ENCODE results near the gene SCAPER.

Gene SCAPER

DNA sequence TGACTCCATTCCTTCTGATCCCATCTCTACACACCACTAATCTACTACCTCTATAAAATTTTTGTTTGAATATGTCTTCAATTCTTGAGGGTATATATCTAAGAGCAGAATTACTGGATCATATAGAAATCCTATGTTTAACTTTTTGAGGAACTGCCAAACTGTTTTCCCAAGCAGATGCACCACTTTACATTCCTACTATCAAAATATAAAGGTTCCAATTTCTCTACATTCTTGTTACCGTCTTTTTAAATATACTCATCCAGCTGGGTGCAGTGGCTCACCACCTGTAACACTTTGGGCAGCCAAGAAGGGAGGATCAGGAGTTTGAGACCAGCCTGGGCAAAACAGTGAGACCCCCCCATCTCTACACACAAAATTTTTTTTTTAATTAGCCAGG, 268.0 kb downstream of the SCAPER start:
- no peaks in the 10 kb centered on the region for H3K36me3 ChIP-seq (replicated peaks in 1 of 2; ENCODE audit: control insufficient read depth in 2 of 2, insufficient read depth in 2 of 2, low read length in 2 of 2)
- H3K27me3 ChIP-seq (ENCODE audit: control insufficient read depth in 3 of 3, insufficient read depth in 3 of 3, low read depth in 1 of 3, low read length in 3 of 3) = no peaks in the 10 kb centered on the region

DNA sequence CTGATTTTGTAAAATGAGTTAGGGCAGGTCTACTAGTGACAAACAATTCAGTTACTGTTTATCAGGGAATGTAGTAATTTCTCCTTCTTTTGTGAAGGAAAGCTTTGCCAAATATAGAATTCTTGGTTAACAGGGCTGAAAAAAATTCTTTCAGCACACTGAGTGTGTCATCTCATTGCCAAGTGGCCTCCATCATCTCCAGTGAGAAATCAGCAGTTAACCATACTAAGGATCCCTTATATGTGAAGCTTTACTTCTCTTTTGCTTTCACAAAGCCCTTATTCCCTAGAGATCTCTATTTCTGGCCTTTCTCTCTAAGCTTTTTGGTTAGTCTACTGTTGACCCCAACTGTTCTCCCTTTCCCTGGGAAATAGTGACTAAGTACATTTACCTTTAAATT, 269.1 kb downstream of the SCAPER start:
- Histone ChIP-seq H3K4ac (ENCODE audit: low read length) (no peak overlapping the region), H2BK5ac (ENCODE audit: low read length) (no peak overlapping the region), H3K4me2 (ENCODE audit: insufficient read depth, low read length, poor library complexity, severe bottlenecking) (no peak overlapping the region)

More for the DNA sequence above, 268.0 kb downstream of the SCAPER start:
- Histone ChIP-seq H2BK5ac (ENCODE audit: low read length) (no peak overlapping the region), H3K9ac (ENCODE audit: low read depth, low read length, poor library complexity) (no peak overlapping the region), H2AFZ (ENCODE audit: low read length) (no peak overlapping the region), H2BK15ac (ENCODE audit: low read length) (no peak overlapping the region), H3K14ac (ENCODE audit: low read length) (no peak overlapping the region), H3K18ac (ENCODE audit: low read length) (no peak overlapping the region), H4K91ac (ENCODE audit: low read depth, low read length, poor library complexity) (no peak overlapping the region), H2BK120ac (ENCODE audit: low read depth, low read length) (no peak overlapping the region), H2AK5ac (ENCODE audit: low read depth, low read length) (no peak overlapping the region), H3K4me1 (ENCODE audit: control insufficient read depth in 2 of 2, insufficient read depth in 1 of 2, low read depth in 1 of 2, low read length in 2 of 2) (no peaks in the 10 kb centered on the region), H3K4me2 (ENCODE audit: insufficient read depth, low read length, poor library complexity, severe bottlenecking) (no peak overlapping the region), H3K79me1 (ENCODE audit: low read depth, low read length) (no peaks in the 10 kb centered on the region), H2BK12ac (ENCODE audit: low read length) (no peak overlapping the region), H3K4ac (ENCODE audit: low read length) (no peak overlapping the region), H3K27ac (replicated peaks; ENCODE audit: low read length) (no peak overlapping the region), H3K9me3 (replicated peaks in 1 of 2; ENCODE audit: control insufficient read depth in 2 of 2, insufficient read depth in 1 of 2, low read depth in 1 of 2, low read length in 2 of 2) (peaks cover 0 to 11% of the 10 kb centered on the region in 2 donors), H3K4me3 (ENCODE audit: low read length in 2 of 2) (no peak overlapping the region), H3K23ac (ENCODE audit: low read depth, low read length, poor library complexity) (no peak overlapping the region), H4K8ac (ENCODE audit: low read depth, low read length) (no peak overlapping the region)
- no CpG with 5 or more reads among the region's 1 CpG for WGBS, 2 donors (ENCODE audit: extremely low coverage in 2 of 2, insufficient read length in 2 of 2, insufficient replicate concordance in 1 of 2)
- DNase-seq (ENCODE audit: low spot score) = no peak

DNA sequence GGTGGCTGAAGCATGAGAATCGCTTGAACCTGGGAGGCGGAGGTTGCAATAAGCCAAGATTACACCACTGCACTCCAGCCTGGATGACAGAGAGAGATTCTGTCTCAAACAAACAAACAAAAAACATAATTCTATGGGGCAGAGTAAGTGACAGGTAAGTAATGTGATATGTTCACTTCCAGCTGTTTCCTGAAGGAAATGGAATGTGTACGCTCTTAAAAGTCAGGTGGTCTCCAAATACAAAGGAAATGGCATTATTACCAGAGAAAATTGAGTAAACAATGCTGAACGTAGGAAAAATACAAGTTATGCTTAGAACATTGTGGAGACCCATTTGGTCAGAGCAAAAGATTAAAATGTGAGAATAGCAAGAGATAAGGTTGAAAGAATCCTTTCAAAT, 278.5 kb downstream of the SCAPER start:
- no peak overlapping the region for H2BK15ac ChIP-seq (ENCODE audit: low read length)
- no peak overlapping the region for H3K4me2 ChIP-seq (ENCODE audit: insufficient read depth, low read length, poor library complexity, severe bottlenecking)
- H3K27me3 ChIP-seq (ENCODE audit: control insufficient read depth in 3 of 3, insufficient read depth in 3 of 3, low read depth in 1 of 3, low read length in 3 of 3) = no peaks in the 10 kb centered on the region
- no CpG with 5 or more reads among the region's 4 CpGs for WGBS, 2 donors (ENCODE audit: extremely low coverage in 2 of 2, insufficient read length in 2 of 2, insufficient replicate concordance in 1 of 2)
- no peak overlapping the region for H2BK5ac ChIP-seq (ENCODE audit: low read length)
- H2AFZ ChIP-seq (ENCODE audit: low read length) = no peak overlapping the region
- no peak overlapping the region for H3K4me3 ChIP-seq (ENCODE audit: low read length in 2 of 2)
- no peak overlapping the region for H3K23ac ChIP-seq (ENCODE audit: low read depth, low read length, poor library complexity)
- H3K4me1 ChIP-seq (ENCODE audit: control insufficient read depth in 2 of 2, insufficient read depth in 1 of 2, low read depth in 1 of 2, low read length in 2 of 2) = no peaks in the 10 kb centered on the region
- H2AK5ac ChIP-seq (ENCODE audit: low read depth, low read length) = no peak overlapping the region
- no peak overlapping the region for H2BK12ac ChIP-seq (ENCODE audit: low read length)
- no peak overlapping the region for H3K27ac ChIP-seq (replicated peaks; ENCODE audit: low read length)
- no peak overlapping the region for H3K18ac ChIP-seq (ENCODE audit: low read length)
- H4K8ac ChIP-seq (ENCODE audit: low read depth, low read length) = no peak overlapping the region
- no peak overlapping the region for H3K4ac ChIP-seq (ENCODE audit: low read length)
- H3K79me1 ChIP-seq (ENCODE audit: low read depth, low read length) = no peaks in the 10 kb centered on the region
- no peak overlapping the region for H4K91ac ChIP-seq (ENCODE audit: low read depth, low read length, poor library complexity)
- H3K9me3 ChIP-seq (replicated peaks in 1 of 2; ENCODE audit: control insufficient read depth in 2 of 2, insufficient read depth in 1 of 2, low read depth in 1 of 2, low read length in 2 of 2) = no peaks in the 10 kb centered on the region
- no peak overlapping the region for H3K9ac ChIP-seq (ENCODE audit: low read depth, low read length, poor library complexity)
- DNase-seq (ENCODE audit: low spot score) = no peak
- H3K36me3 ChIP-seq (replicated peaks in 1 of 2; ENCODE audit: control insufficient read depth in 2 of 2, insufficient read depth in 2 of 2, low read length in 2 of 2) = no peaks in the 10 kb centered on the region
- H2BK120ac ChIP-seq (ENCODE audit: low read depth, low read length) = no peak overlapping the region
- no peak overlapping the region for H3K14ac ChIP-seq (ENCODE audit: low read length)

More for the DNA sequence above, 269.1 kb downstream of the SCAPER start:
- no peak overlapping the region for H2AFZ ChIP-seq (ENCODE audit: low read length)
- no peaks in the 10 kb centered on the region for H3K36me3 ChIP-seq (replicated peaks in 1 of 2; ENCODE audit: control insufficient read depth in 2 of 2, insufficient read depth in 2 of 2, low read length in 2 of 2)
- H2AK5ac ChIP-seq (ENCODE audit: low read depth, low read length) = no peak overlapping the region
- no peak overlapping the region for H3K4me3 ChIP-seq (ENCODE audit: low read length in 2 of 2)
- H2BK15ac ChIP-seq (ENCODE audit: low read length) = no peak overlapping the region
- H2BK12ac ChIP-seq (ENCODE audit: low read length) = no peak overlapping the region
- H3K79me1 ChIP-seq (ENCODE audit: low read depth, low read length) = no peaks in the 10 kb centered on the region
- no peak overlapping the region for H2BK120ac ChIP-seq (ENCODE audit: low read depth, low read length)
- DNase-seq (ENCODE audit: low spot score) = no peak
- H3K27ac ChIP-seq (replicated peaks; ENCODE audit: low read length) = no peak overlapping the region
- no peak overlapping the region for H3K23ac ChIP-seq (ENCODE audit: low read depth, low read length, poor library complexity)
- no peak overlapping the region for H3K14ac ChIP-seq (ENCODE audit: low read length)
- H4K91ac ChIP-seq (ENCODE audit: low read depth, low read length, poor library complexity) = no peak overlapping the region
- no peaks in the 10 kb centered on the region for H3K27me3 ChIP-seq (ENCODE audit: control insufficient read depth in 3 of 3, insufficient read depth in 3 of 3, low read depth in 1 of 3, low read length in 3 of 3)
- no peak overlapping the region for H4K8ac ChIP-seq (ENCODE audit: low read depth, low read length)
- no peak overlapping the region for H3K18ac ChIP-seq (ENCODE audit: low read length)
- peaks cover 0 to 11% of the 10 kb centered on the region in 2 donors for H3K9me3 ChIP-seq (replicated peaks in 1 of 2; ENCODE audit: control insufficient read depth in 2 of 2, insufficient read depth in 1 of 2, low read depth in 1 of 2, low read length in 2 of 2)
- no peak overlapping the region for H3K9ac ChIP-seq (ENCODE audit: low read depth, low read length, poor library complexity)
- H3K4me1 ChIP-seq (ENCODE audit: control insufficient read depth in 2 of 2, insufficient read depth in 1 of 2, low read depth in 1 of 2, low read length in 2 of 2) = no peaks in the 10 kb centered on the region

DNA sequence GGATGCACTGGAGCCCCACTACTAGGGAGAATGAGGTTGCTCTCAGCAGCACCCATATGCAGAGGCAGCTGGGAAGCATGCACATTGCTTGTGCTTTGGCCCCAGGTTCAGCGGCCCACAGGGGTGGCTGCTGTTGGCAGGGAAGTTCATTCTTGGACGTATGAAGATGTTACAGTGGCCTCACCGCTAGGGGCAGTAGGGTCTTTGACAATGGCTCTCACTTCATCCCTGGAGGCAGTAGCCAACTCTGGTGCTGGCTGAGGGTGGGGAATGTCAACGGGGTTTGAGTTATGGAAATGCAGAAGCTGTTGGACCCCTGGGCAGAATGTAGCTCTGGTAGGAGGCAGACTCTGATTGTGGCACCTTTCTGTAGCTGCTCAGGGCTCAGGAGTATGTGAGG, 279.9 kb downstream of the SCAPER start:
- H2BK15ac ChIP-seq (ENCODE audit: low read length) = no peak overlapping the region
- H3K18ac ChIP-seq (ENCODE audit: low read length) = no peak overlapping the region
- no peaks in the 10 kb centered on the region for H3K36me3 ChIP-seq (replicated peaks in 1 of 2; ENCODE audit: control insufficient read depth in 2 of 2, insufficient read depth in 2 of 2, low read length in 2 of 2)
- H3K9ac ChIP-seq (ENCODE audit: low read depth, low read length, poor library complexity) = no peak overlapping the region
- H4K91ac ChIP-seq (ENCODE audit: low read depth, low read length, poor library complexity) = no peak overlapping the region
- no peak overlapping the region for H3K4me3 ChIP-seq (ENCODE audit: low read length in 2 of 2)
- H3K23ac ChIP-seq (ENCODE audit: low read depth, low read length, poor library complexity) = no peak overlapping the region
- H2BK12ac ChIP-seq (ENCODE audit: low read length) = no peak overlapping the region
- no peaks in the 10 kb centered on the region for H3K79me1 ChIP-seq (ENCODE audit: low read depth, low read length)
- H3K4me1 ChIP-seq (ENCODE audit: control insufficient read depth in 2 of 2, insufficient read depth in 1 of 2, low read depth in 1 of 2, low read length in 2 of 2) = no peaks in the 10 kb centered on the region
- H2AK5ac ChIP-seq (ENCODE audit: low read depth, low read length) = no peak overlapping the region
- no peaks in the 10 kb centered on the region for H3K27me3 ChIP-seq (ENCODE audit: control insufficient read depth in 3 of 3, insufficient read depth in 3 of 3, low read depth in 1 of 3, low read length in 3 of 3)
- no peaks in the 10 kb centered on the region for H3K9me3 ChIP-seq (replicated peaks in 1 of 2; ENCODE audit: control insufficient read depth in 2 of 2, insufficient read depth in 1 of 2, low read depth in 1 of 2, low read length in 2 of 2)
- H3K14ac ChIP-seq (ENCODE audit: low read length) = no peak overlapping the region
- H2BK5ac ChIP-seq (ENCODE audit: low read length) = no peak overlapping the region
- no peak for DNase-seq (ENCODE audit: low spot score)
- no peak overlapping the region for H3K4ac ChIP-seq (ENCODE audit: low read length)
- H2AFZ ChIP-seq (ENCODE audit: low read length) = no peak overlapping the region
- no peak overlapping the region for H2BK120ac ChIP-seq (ENCODE audit: low read depth, low read length)
- H3K27ac ChIP-seq (replicated peaks; ENCODE audit: low read length) = no peak overlapping the region
- WGBS, 2 donors (ENCODE audit: extremely low coverage in 2 of 2, insufficient read length in 2 of 2, insufficient replicate concordance in 1 of 2) = no CpG with 5 or more reads among the region's 4 CpGs
- H3K4me2 ChIP-seq (ENCODE audit: insufficient read depth, low read length, poor library complexity, severe bottlenecking) = no peak overlapping the region
- no peak overlapping the region for H4K8ac ChIP-seq (ENCODE audit: low read depth, low read length)

Data from neuronal stem cell (in vitro differentiated cells).